ACHN (cell line): ENCODE results near the gene BASP1.
"Not testable (repeated sequence)": the region's sequence is repeated elsewhere in the genome, so short reads cannot be mapped to it uniquely, and the experiment has no call there.

Experiments used
- DNase-seq: peaks from one replicate; pipeline ENCODE4 v3.0.0-alpha.2; 2015
- in situ Hi-C: cut with HindIII; loops from 2 replicates; pipeline ENCODE4 v1.10.0; 2017; ENCODE audit warnings: low sequenced_read_pairs, low pct_ligation_motif_present, low pct_unique_long_range_greater_than_20kb

The BASP1 gene

GRCh38 chr5:17302604-17303003 lies 85.2 kb downstream of the BASP1 start:
- in situ Hi-C loops, result no loop called here
- DNase-seq, result no peak

- in situ Hi-C loops, result no loop called here
- no peak for DNase-seq
Measured at GRCh38 chr5:17304282-17304681, 86.9 kb downstream of the BASP1 start.

- no peak for DNase-seq
- in situ Hi-C loops, result no loop called here
Measured at GRCh38 chr5:17305017-17305416, 87.6 kb downstream of the BASP1 start.

DNA sequence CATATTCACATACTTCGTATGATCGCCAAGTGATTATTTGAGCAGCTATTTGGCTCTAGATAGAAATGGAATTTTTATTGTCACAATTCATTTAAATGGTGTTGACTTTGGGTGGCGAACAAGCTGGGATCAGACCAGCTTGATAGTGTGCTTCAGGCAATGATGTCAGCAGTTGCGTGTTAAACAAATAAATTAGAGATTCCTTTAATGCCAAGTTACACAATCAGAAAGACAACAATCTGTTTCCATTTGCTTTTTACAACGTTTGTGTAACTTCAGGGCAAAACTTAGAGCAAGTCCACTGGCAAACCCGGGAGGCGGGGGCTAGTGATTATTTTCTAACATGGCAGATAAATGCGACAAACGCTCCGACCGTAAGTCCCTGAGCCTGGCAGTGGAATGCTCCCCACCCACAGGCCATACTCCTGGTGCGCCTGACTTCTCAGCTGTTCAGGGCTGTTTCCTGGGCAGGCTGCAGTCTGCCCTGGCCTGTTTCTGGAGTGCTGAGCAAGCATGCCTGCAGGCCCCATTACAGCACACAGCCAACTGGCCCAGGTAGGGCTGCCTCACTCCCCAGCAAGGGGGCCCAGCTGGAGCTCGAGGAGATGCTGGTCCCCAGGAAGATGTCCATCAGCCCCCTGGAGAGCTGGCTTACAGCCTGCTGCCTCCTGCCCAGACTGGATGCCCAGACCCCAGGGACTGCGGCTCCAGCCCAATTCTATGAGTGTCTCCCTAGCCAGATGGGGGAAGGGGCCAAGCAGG lies 88.7 kb downstream of the BASP1 start:
- in situ Hi-C loops, result no loop called here

DNA sequence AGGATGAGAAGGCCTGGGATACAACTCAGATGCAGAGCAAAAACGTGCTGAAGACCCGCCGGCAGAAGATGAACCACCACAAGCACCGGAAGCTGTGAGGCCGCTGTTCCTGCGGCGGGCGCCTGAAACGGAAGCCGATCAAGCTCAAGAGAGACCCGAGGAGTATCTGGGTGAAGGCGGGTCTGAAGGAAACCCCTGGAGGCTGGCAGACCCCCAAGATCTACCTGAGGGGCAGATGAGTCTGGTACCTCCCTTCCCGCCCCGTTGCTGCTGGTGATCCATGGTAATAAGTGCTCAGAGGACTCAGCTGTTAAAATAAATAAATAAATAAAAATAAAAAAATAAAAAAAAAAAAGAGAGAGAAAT lies 89.3 kb downstream of the BASP1 start:
- in situ Hi-C loops, result no loop called here
- no peak for DNase-seq

More for the DNA sequence above, 88.7 kb downstream of the BASP1 start:
- DNase-seq, result no peak

DNA sequence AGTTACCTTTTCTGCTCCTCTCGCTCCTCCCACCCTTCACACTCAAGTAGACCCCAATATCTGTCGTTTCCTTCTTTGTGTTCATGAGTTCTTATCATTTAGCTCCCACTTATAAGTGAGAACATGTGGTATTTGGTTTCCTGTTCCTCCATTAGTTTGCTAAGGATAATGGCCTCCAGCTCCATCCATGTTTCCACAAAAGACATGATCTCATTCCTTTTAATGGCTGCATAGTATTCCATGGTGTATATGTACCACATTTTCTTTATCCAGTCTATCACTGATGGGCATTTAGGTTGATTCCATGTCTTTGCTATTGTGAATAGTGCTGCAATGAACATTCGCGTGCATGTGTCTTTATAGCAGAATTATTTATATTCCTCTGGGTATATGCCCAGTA lies 90.0 kb downstream of the BASP1 start:
- in situ Hi-C loops, DNase-seq: not testable (repeated sequence)

- in situ Hi-C loops, result no loop called here
- DNase-seq, result no peak
Measured at GRCh38 chr5:17308326-17309065, 91.1 kb downstream of the BASP1 start.

DNA sequence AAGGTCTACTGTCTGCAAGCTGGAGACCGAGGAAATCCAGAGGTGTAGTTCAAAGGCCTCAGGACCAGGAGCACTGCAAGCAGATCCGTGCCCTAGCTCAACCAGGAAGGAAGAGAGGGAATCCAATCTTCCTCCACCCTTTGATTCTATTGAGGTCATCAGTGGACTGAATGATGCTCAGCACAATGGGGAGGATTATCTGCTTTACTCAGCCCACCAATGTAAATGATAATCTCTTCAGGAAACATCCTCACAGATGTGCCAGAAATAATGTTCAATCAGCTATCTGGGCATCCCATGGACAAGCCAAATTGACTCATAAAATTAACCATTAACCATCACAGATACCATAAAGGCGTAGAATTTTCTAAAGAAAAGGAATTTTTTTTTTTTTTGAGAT lies 92.0 kb downstream of the BASP1 start:
- DNase-seq, result no peak
- in situ Hi-C loops, result no loop called here

- in situ Hi-C loops, DNase-seq: not testable (repeated sequence)
Measured at GRCh38 chr5:17310502-17310901, 93.1 kb downstream of the BASP1 start.

DNA sequence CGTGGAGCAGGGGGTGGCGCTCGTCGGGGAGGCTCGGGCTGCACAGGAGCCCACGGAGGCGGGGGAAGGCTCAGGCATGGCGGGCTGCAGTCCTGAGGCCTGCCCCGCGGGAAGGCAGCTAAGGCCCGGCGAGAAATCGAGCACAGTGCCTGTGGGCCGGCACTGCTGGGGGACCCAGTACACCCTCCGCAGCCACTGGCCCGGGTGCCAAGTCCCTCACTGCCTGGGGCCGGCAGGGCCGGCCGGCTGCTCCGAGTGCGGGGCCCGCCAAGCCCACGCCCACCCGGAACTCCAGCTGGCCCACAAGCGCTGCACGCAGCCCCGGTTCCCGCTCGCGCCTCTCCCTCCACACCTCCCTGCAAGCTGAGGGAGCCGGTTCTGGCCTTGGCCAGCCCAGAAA lies 94.4 kb downstream of the BASP1 start:
- in situ Hi-C loops, result not testable (repeated sequence)

DNA sequence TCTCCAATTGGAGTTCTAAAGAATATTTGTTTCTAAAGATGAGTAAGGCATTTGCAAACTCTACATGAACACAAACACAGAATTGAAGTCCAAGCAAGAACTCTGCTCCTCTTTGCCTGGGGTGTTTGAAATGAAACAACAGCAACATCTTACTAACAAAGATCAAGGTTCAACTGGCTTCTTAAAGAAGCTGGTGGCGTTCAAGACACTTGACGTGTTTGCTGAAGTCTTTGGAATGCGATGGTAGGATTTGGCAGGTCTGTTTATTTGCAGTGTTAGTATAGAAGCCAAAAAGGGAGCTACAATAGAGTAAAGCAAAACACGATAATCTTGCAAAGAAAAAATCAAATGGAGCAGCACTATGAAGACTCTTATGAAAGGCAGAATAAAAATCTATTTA lies 94.9 kb downstream of the BASP1 start:
- in situ Hi-C loops, result no loop called here

More for the DNA sequence above, 94.4 kb downstream of the BASP1 start:
- not testable (repeated sequence) for DNase-seq

DNA sequence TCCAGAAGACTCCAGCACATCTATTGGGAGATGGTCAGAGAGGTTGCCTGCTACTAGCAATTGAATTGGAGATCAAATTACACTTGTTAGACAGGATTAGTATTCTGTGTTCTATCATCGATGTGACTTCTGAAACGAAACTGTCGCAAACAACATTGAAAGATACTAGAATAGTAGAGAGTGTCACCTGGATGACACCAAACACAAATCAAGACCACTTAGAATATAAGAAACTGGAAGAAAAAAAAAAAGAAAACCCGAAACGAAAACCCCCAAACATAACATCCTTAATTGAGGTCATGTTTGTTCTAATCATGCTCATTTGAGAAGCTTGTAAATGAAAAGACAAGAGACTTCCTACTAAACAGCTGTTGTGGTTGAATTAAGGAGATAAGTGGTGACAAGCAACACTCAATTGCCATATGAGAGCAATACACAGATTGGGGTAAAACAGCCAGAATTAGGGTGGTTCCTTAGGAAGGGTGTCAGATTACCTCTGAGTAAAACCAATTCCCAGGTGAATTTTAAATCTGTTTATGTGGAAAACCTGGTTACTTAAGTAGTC lies 97.6 kb downstream of the BASP1 start:
- in situ Hi-C loops, result no loop called here

More for the DNA sequence above, 94.9 kb downstream of the BASP1 start:
- no peak for DNase-seq

GRCh38 chr5:17315710-17316221 lies 98.3 kb downstream of the BASP1 start:
- in situ Hi-C loops, result no loop called here
- no peak for DNase-seq

More for the DNA sequence above, 97.6 kb downstream of the BASP1 start:
- DNase-seq, result no peak

GRCh38 chr5:17316970-17317459 lies 99.6 kb downstream of the BASP1 start:
- in situ Hi-C loops, result no loop called here
- DNase-seq, result no peak

DNA sequence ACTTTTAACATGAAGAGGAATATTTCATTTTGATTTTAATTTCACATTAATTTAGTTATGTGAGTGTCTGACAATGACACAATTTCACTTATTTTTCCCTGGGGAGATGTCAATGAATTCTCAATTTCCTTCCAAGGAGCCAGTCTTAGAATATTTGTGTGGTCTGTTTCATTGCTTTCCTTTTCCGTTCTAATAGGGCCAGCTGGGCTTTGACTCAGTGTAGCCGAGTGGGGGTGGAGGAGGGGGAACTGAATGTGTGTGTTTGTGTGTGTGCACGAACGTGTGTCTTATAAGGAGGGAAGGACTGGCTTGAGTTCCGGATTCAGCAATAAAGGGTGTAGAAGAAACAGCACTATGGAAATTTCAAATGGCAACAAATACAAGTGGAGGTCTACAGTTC lies 100.0 kb downstream of the BASP1 start:
- in situ Hi-C loops, result no loop called here
- no peak for DNase-seq

GRCh38 chr5:17319095-17319494 lies 101.7 kb downstream of the BASP1 start:
- DNase-seq, result not testable (repeated sequence)

GRCh38 chr5:17325770-17326599 lies 108.6 kb downstream of the BASP1 start:
- DNase-seq, result no peak
- in situ Hi-C loops, result no loop called here

More at GRCh38 chr5:17319095-17319494, 101.7 kb downstream of the BASP1 start:
- in situ Hi-C loops, result not testable (repeated sequence)
